Measurements from ENCODE around the gene CHIT1. TPM values are rescaled to one million over a fixed set of nuclear protein-coding genes. Genes with fewer than 3 reads are reported as not detected.

The CHIT1 gene
- total RNA-seq, 4 donors from 2014 or later = 0.67 to 4.1 TPM; not detected in 2

- Histone ChIP-seq H3K9me3 (no peaks in the 10 kb centered on the region), H3K27ac (peak overlapping the region in 1 of 4 donors; percentile 75), H3K4me3 (no peak overlapping the region), H3K27me3 (no peaks in the 10 kb centered on the region), H3K4me1 (peaks cover 0 to 2% (median 0%) of the 10 kb centered on the region in 4 donors), H3K36me3 (no peaks in the 10 kb centered on the region)
- no peak for TF ChIP-seq POLR2A (IDR thresholded peaks at IDR 0.05)
- TF ChIP-seq CTCF (IDR thresholded peaks at IDR 0.05) = no peak
- no peak for DNase-seq
Observed at GRCh38 chr1:203199002-203199401, 30.5 kb downstream of the CHIT1 start.

DNA sequence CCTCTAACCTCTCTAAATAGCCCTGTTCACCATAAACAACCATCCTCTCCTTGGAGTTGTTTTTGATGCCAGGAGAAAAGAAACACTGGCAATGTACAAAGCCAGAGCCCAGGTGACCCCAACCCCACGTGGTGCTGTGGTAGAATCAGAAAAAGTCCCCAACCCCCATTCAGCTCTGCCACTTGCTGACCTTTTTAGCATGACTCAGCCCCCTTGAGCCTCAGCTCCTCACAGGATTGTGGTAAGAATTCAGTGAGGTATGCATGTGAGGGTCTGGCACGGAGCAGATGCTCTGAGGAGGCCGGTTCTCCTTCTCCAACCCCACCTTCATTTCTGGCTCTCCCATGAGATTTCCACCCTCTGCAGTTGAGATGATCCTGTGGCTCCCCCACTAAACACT, 31.8 kb downstream of the CHIT1 start:
- Histone ChIP-seq H3K36me3 (no peaks in the 10 kb centered on the region), H3K27ac (no peak overlapping the region), H3K9me3 (no peaks in the 10 kb centered on the region), H3K27me3 (no peaks in the 10 kb centered on the region), H3K4me1 (no peaks in the 10 kb centered on the region), H3K4me3 (no peak overlapping the region)
- no peak for TF ChIP-seq POLR2A (IDR thresholded peaks at IDR 0.05)
- TF ChIP-seq CTCF (IDR thresholded peaks at IDR 0.05) = no peak
- DNase-seq = peak in 1 of 3 donors; percentile 11

- no peaks in the 10 kb centered on the region for H3K9me3 ChIP-seq
- H3K27me3 ChIP-seq = no peaks in the 10 kb centered on the region
- DNase-seq = no peak
- H3K4me3 ChIP-seq = no peak overlapping the region
- H3K27ac ChIP-seq = peak overlapping the region in 2 of 4 donors; percentile 35 to 41
- no peaks in the 10 kb centered on the region for H3K36me3 ChIP-seq
- TF ChIP-seq POLR2A (IDR thresholded peaks at IDR 0.05) (no peak), CTCF (IDR thresholded peaks at IDR 0.05) (no peak)
- H3K4me1 ChIP-seq = no peaks in the 10 kb centered on the region
Observed at GRCh38 chr1:203196371-203196770, 33.1 kb downstream of the CHIT1 start.

GRCh38 chr1:203190949-203191348, 38.5 kb downstream of the CHIT1 start:
- TF ChIP-seq CTCF (IDR thresholded peaks at IDR 0.05) = no peak
- TF ChIP-seq POLR2A (IDR thresholded peaks at IDR 0.05) = no peak
- no peak for DNase-seq
- no peaks in the 10 kb centered on the region for H3K36me3 ChIP-seq
- no peaks in the 10 kb centered on the region for H3K27me3 ChIP-seq
- H3K4me1 ChIP-seq = no peaks in the 10 kb centered on the region
- no peak overlapping the region for H3K4me3 ChIP-seq
- H3K27ac ChIP-seq = no peak overlapping the region
- no peaks in the 10 kb centered on the region for H3K9me3 ChIP-seq

DNA sequence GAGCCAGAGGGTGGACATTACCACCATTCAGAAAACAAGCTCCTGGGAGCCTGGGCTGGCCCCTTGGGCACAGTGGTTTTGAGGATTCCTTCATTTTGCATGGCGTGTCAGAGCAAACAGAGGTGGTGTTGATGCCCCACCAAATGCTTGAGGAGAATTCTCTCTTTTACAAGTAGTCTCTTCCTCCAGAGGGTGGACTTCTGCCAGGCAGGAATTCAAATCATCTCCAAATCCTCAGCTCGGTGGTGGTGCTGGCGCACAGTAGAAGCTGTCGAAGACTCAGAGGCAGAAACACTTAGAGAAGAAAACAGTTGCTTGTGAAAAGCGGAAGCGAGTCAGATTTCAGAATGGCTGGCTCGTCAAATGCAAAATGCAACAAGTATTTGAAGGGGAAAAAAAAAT, 39.5 kb downstream of the CHIT1 start:
- DNase-seq = peak in 2 of 3 donors; percentile 14 to 47

More for the DNA sequence above, 39.5 kb downstream of the CHIT1 start:
- Histone ChIP-seq H3K27me3 (no peaks in the 10 kb centered on the region), H3K36me3 (no peaks in the 10 kb centered on the region), H3K27ac (no peak overlapping the region), H3K4me3 (no peak overlapping the region), H3K4me1 (no peaks in the 10 kb centered on the region), H3K9me3 (no peaks in the 10 kb centered on the region)
- no peak for TF ChIP-seq POLR2A (IDR thresholded peaks at IDR 0.05)
- TF ChIP-seq CTCF (IDR thresholded peaks at IDR 0.05) = no peak
